Omental fat pad (tissue), 4 donors: ENCODE results near the gene VEZT. TPM values are rescaled to one million over a fixed set of nuclear protein-coding genes. Genes with fewer than 3 reads are reported as not detected.
"Not testable (repeated sequence)": the region's sequence is repeated elsewhere in the genome, so short reads cannot be mapped to it uniquely, and the experiment has no call there.

ENCODE experiments used
- ATAC-seq: fragments of 150-250 bp; one replicate; pipeline ENCODE4 v1.9.1; 2016; ENCODE audit warnings: mild to moderate bottlenecking, moderate library complexity; ENCODE audit not compliant: low FRiP score
- DNase-seq: peaks from one replicate; pipeline ENCODE4 v3.0.0-alpha.2; 2019; ENCODE audit warnings: low spot score
- total RNA-seq, 4 donors: library from RNA; depleted of rRNA; stranded (reverse); fragments of >200 nt; gene quantifications; one replicate each; pipeline ENCODE4 v1.1.0, GENCODE V29; 2016
- TF ChIP-seq, protein P1 (sequence below), 3 donors: fragments of 450-650 bp; IDR thresholded peaks; one replicate each; pipeline ENCODE4 v1.5.1; 2016 to 2017; ENCODE audit warnings: antibody characterized with exemption in 3 of 3, mild to moderate bottlenecking in 3 of 3, moderate library complexity in 2 of 3

VEZT gene
- total RNA-seq, 4 donors from 2014 or later: 57.3 to 75.8 (median 64.0) TPM

- ATAC-seq (no peak), DNase-seq (no peak)
- TF ChIP-seq, protein P1, sequence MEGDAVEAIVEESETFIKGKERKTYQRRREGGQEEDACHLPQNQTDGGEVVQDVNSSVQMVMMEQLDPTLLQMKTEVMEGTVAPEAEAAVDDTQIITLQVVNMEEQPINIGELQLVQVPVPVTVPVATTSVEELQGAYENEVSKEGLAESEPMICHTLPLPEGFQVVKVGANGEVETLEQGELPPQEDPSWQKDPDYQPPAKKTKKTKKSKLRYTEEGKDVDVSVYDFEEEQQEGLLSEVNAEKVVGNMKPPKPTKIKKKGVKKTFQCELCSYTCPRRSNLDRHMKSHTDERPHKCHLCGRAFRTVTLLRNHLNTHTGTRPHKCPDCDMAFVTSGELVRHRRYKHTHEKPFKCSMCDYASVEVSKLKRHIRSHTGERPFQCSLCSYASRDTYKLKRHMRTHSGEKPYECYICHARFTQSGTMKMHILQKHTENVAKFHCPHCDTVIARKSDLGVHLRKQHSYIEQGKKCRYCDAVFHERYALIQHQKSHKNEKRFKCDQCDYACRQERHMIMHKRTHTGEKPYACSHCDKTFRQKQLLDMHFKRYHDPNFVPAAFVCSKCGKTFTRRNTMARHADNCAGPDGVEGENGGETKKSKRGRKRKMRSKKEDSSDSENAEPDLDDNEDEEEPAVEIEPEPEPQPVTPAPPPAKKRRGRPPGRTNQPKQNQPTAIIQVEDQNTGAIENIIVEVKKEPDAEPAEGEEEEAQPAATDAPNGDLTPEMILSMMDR (IDR thresholded peaks at IDR 0.05): no peak
These were observed 12.7 kb downstream of the VEZT start for GRCh38 chr12:95230313-95230712.

DNA sequence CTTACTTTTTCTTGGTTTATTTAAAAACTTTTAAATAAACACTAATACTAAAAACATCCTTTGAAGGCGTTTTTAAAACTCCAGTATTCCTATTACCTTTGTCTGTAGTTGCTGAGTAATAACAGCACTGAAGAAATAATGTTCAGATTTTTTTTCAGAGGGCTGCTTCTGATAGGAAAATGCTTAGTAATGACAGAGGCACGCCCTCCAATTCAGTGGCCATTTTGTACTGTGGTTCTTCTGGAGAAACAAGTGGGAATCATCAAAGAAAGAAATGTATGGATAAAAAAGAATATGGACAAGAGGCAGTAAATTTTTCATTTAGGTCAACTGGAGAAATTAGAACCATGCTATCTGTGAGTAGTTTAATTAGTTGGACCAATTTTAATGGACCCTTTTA, 13.6 kb downstream of the VEZT start:
- DNase-seq (no peak), ATAC-seq (no peak)
- TF ChIP-seq, protein P1 (IDR thresholded peaks at IDR 0.05): no peak

GRCh38 chr12:95234187-95234586, 16.6 kb downstream of the VEZT start:
- DNase-seq, ATAC-seq: not testable (repeated sequence)

GRCh38 chr12:95235621-95236020, 18.0 kb downstream of the VEZT start:
- ATAC-seq, DNase-seq: not testable (repeated sequence)

DNA sequence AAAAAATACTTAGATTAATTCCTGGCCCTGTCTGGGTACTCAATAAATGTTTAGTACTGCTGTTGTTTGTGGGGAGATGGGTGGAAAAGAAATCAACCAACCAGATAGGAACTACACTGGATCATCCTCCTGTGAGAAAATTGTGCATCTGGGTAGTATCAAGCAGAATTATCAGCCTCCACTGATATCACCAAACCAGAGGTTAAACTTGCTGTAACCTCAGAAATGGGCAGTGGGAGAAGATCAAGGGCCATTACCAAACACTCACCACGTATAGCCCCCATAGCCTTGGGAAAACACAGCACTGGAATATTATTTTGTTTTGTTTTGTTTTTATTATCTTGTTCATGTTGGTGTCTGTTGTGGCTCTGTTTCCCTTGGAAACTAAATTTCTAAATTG, 19.7 kb downstream of the VEZT start:
- DNase-seq: no peak
- ATAC-seq: no peak
- TF ChIP-seq, protein P1 (IDR thresholded peaks at IDR 0.05): no peak

DNA sequence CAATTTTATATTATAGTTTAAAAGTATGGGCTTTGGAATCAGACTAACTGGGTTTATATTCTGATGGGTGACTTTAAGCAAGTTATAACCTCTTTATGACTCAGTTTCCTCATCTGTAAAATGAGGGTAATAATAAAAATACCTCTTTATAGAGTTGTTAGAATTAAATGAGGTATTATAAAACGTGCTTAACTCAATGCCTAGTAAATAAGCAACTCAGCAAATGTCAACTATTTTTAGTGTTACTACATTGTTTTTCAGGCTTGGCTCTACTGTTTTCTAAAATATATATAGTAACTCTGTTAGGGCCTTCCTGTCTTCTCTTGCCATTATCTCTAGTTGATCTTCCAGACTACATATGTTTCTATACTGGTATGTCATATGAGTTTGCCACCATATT, 20.5 kb downstream of the VEZT start:
- TF ChIP-seq, protein P1 (IDR thresholded peaks at IDR 0.05): no peak

GRCh38 chr12:95239216-95239615, 21.6 kb downstream of the VEZT start:
- TF ChIP-seq, protein P1 (IDR thresholded peaks at IDR 0.05): no peak
- no peak for ATAC-seq
- DNase-seq: no peak

More for the DNA sequence above, 20.5 kb downstream of the VEZT start:
- DNase-seq (no peak), ATAC-seq (no peak)

DNA sequence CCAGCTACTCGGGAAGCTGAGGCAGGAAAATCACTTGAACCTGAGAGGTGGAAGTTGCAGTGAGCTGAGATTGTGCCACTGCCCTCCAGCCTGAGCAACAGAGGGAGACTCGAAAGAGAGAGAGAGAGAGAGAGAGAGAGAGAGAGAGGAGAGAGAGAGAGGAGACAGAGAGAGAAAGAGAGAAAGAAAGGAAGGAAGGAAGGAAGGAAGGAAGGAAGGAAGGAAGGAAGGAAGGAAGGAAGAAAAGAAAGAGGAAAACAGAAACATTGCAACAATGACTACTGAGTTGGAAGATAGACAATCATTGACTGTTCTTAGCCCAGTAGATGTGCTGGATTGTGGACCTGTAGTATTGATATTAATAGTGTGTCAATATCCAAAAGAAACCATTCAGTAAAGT, 22.2 kb downstream of the VEZT start:
- ATAC-seq, DNase-seq: not testable (repeated sequence)

GRCh38 chr12:95240556-95240955, 22.9 kb downstream of the VEZT start:
- ATAC-seq (no peak), DNase-seq (no peak)
- TF ChIP-seq, protein P1 (IDR thresholded peaks at IDR 0.05): no peak

DNA sequence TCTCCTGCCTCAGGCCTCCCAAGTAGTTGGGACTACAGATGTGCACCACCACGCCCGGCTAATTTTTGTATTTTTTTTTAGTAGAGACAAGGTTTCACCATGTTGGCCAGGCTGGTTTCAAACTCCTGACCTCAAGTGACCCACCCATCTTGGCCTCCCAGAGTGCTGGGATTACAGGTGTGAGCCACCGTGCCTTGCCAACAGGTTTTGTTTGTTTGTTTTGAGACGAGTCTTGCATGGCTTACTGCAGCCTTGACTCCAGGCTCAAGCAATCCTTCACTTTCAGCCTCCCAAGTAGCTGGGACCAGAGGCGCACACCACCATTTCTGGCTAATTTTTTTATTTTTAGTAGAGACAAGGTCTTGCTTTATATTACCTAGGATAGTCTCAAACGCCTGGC, 23.5 kb downstream of the VEZT start:
- ATAC-seq, DNase-seq: not testable (repeated sequence)
